ENCODE measurements around the gene DENND2D.

The DENND2D gene

DNA sequence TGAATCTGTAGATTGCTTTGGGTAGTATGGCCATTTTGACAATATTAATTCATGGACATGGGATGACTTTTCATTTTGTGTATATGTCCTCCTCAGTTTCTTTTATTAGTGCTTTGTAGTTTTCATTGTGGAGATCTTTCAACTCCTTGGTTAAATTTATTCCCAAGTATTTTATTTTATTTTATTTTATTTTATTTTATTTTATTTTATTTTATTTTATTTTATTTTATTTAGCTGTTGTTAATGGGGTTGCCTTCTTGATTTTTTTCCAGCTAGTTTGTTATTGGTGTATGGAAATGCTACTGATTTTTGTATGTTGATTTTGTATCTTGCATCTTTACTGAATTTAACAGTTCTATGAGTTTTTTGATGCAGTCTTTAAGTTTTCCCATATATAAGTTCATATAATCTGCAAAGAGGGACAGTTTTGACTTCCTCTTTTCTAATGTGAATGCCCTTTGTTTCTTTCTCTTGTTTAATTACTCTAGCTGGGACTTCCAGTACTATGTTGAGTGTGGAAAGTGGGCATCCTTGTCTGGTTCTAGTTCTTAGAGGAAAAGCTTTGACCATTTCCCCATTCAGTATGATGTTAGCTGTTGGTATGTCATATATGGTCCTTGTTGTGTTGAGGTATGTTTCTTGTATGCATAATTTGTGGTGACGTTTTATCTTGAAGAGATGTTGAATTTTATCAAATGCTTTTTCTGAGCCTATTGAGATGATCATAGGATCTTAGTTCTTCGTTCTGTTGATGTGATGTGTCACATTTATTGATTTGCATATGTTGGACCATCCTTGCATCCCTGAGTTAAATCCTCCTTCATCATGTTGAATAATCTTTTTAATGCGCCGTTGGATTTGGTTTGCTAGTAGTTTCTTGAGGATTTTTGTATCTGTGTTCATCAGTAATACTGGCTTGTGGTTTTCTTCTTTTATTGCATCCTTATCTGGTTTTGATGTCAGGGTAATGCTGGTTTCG, 46.1 kb downstream of the DENND2D start:
- Mint-ChIP-seq H3K4me1 (no peaks in the 10 kb centered on the region), H3K4me3 (no peak overlapping the region), H3K27me3 (ENCODE audit: low read depth) (no peaks in the 10 kb centered on the region), H3K27ac (no peak overlapping the region), H3K36me3 (ENCODE audit: low read depth) (peaks cover 69% of the 10 kb centered on the region), H3K9me3 (peaks cover 5% of the 10 kb centered on the region)
- TF ChIP-seq CTCF (IDR thresholded peaks at IDR 0.05; ENCODE audit: unreplicated experiment in 3 of 3): no peak

DNA sequence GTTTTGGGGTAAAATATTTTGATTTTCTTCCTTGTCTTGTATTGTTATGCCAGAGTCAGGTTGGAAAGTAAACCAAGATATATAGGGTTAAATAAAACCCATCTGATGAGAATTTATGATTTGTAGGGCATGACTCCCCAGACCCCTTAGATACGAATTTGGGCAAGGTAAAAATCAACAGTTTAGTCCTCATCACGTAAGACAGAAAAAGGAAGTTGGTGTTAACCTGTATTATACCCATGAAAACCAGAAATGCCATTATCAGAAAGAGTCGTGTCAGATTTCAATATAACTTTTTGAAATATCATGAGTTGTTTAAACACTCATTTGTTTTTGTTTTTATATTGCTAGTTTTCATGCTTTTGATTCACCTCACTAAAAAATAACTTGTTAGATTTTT, 48.6 kb downstream of the DENND2D start:
- no peak for TF ChIP-seq CTCF (IDR thresholded peaks at IDR 0.05; ENCODE audit: unreplicated experiment in 3 of 3)
- peaks cover 5% of the 10 kb centered on the region for H3K9me3 Mint-ChIP-seq
- H3K27ac Mint-ChIP-seq: no peak overlapping the region
- no peaks in the 10 kb centered on the region for H3K4me1 Mint-ChIP-seq
- H3K36me3 Mint-ChIP-seq (ENCODE audit: low read depth): peaks cover 75% of the 10 kb centered on the region
- H3K4me3 Mint-ChIP-seq: no peak overlapping the region
- H3K27me3 Mint-ChIP-seq (ENCODE audit: low read depth): no peaks in the 10 kb centered on the region

GRCh38 chr1:111148376-111148881, 52.0 kb downstream of the DENND2D start:
- Mint-ChIP-seq H3K36me3 (ENCODE audit: low read depth) (peaks cover 50% of the 10 kb centered on the region), H3K4me3 (no peak overlapping the region), H3K27ac (no peak overlapping the region), H3K9me3 (no peaks in the 10 kb centered on the region), H3K4me1 (peaks cover 5% of the 10 kb centered on the region), H3K27me3 (ENCODE audit: low read depth) (no peaks in the 10 kb centered on the region)
- no peak for TF ChIP-seq CTCF (IDR thresholded peaks at IDR 0.05; ENCODE audit: unreplicated experiment in 3 of 3)

DNA sequence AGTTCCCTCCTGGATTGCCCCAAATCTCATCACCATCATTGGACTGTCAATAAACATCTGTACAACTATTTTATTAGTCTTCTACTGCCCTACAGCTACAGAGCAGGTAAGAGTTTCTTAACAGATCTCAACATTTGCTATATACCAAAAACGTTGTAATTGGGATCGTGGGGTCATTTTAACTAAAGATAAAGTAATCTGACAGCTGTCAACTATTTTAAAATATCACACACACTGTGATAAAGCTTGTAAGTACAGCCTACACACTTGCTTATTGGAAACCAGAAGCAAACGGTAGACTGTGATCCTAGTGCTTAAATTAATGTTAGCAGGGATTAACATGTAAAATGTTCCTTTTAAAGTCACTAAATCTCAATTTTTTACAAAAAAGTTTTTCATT, 52.5 kb downstream of the DENND2D start:
- Mint-ChIP-seq H3K36me3 (ENCODE audit: low read depth) (peaks cover 46% of the 10 kb centered on the region), H3K27me3 (ENCODE audit: low read depth) (no peaks in the 10 kb centered on the region), H3K27ac (no peak overlapping the region), H3K4me1 (peaks cover 9% of the 10 kb centered on the region), H3K4me3 (no peak overlapping the region), H3K9me3 (no peaks in the 10 kb centered on the region)
- TF ChIP-seq CTCF (IDR thresholded peaks at IDR 0.05; ENCODE audit: unreplicated experiment in 3 of 3): no peak

DNA sequence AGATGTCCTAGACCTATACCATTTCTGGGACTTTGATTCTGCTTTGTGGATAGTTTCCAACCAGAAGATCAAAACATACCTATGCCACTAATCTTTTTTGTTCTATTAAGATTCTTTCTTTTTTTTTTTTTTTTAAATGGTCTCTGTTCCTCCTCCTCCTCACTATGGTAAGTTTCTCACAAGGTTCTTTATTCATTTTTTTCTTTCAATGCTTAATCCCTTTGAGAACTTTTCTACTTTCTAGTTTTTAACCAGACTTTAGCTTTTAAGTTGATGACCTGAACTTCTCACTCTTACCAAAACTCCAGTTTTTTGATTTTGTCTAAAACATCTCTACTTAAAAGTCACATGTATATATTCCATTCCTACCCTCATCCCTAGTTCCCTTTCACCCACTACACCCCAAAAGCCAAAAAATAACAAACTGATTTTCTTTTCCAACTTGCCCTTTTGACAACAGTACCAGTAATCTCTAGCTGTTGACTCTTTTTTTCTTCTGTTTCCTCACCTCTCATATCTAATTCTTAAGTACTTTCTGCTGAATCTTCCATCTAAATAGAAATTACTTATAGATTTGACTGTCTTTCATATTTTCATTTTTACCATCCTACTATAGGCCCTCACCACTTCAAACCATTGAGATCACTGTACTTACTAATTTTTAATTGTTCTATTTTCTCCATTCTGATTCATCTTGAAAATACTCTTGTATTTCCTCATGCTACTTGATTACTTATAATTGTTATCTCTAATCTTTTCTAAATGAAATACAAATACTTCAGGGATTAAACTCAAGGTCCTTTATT, 54.3 kb downstream of the DENND2D start:
- Mint-ChIP-seq H3K4me3 (no peak overlapping the region), H3K27ac (no peak overlapping the region), H3K27me3 (ENCODE audit: low read depth) (no peaks in the 10 kb centered on the region), H3K9me3 (no peaks in the 10 kb centered on the region), H3K4me1 (peaks cover 16% of the 10 kb centered on the region), H3K36me3 (ENCODE audit: low read depth) (peaks cover 28% of the 10 kb centered on the region)
- no peak for TF ChIP-seq CTCF (IDR thresholded peaks at IDR 0.05; ENCODE audit: unreplicated experiment in 3 of 3)

Measured in nephron (organoid).